Esophagus squamous epithelium (tissue), 4 donors: ENCODE results near the gene COBLL1.

Experiments
- CTCF ChIP-seq, 6 experiments: fragments of 450-650 bp in 4 of 6; fragments of 200-600 bp in 2 of 6; sonication (generic) in 2 of 6; IDR thresholded peaks; one replicate each; pipeline ENCODE4 v1.5.1; 2016 to 2019; ENCODE audit warnings: antibody characterized with exemption in 6 of 6, mild to moderate bottlenecking in 4 of 6, moderate library complexity in 4 of 6
- POLR2A ChIP-seq, 4 donors: fragments of 450-650 bp; IDR thresholded peaks; one replicate each; pipeline ENCODE4 v1.6.1; 2017; ENCODE audit warnings: antibody characterized with exemption in 4 of 4, mild to moderate bottlenecking in 4 of 4, moderate library complexity in 3 of 4

- TF ChIP-seq CTCF (IDR thresholded peaks at IDR 0.05) (no peak), POLR2A (IDR thresholded peaks at IDR 0.05) (no peak)
These were observed 29.2 kb downstream of the COBLL1 start for GRCh38 chr2:164812378-164812777.
